CD8-positive, alpha-beta memory T cell (primary cell): ENCODE measurements around the gene ZFC3H1. TPM values are rescaled to one million over a fixed set of nuclear protein-coding genes. Genes with fewer than 3 reads are reported as not detected.

Experiments
- CTCF ChIA-PET: fragments of 350-600 bp; sonication (Branson Sonifier 250); formaldehyde crosslinking; loops from one replicate; lab custom pipeline; 2021; ENCODE audit warnings: antibody characterized with exemption; lab: Charles Lee
- POLR2A ChIA-PET: fragments of 350-600 bp; sonication (Branson Sonifier 250); formaldehyde crosslinking; loops from one replicate; lab custom pipeline; 2021; ENCODE audit warnings: antibody characterized with exemption; lab: Charles Lee
- DNase-seq, 5 donors: peaks; one replicate each; pipeline versions ENCODE4 v3.0.0 to v3.0.0-alpha.2; 2020 to 2022; ENCODE audit warnings: mixed read lengths in 1 of 5
- H3K27ac ChIP-seq: one replicate; pipeline ENCODE4 v1.7.0; 2013; ENCODE audit warnings: low read depth, mild to moderate bottlenecking, low read length, moderate library complexity
- H3K27me3 ChIP-seq: 2 replicates; pipeline ENCODE4 v1.7.0; 2013; ENCODE audit warnings: low read length, mild to moderate bottlenecking; ENCODE audit not compliant: insufficient read depth, poor library complexity, severe bottlenecking
- H3K36me3 ChIP-seq: 2 replicates; pipeline ENCODE4 v1.7.0; 2013; ENCODE audit warnings: mild to moderate bottlenecking, low read length, moderate library complexity; ENCODE audit not compliant: insufficient read depth
- H3K4me1 ChIP-seq: 2 replicates; pipeline ENCODE4 v1.7.0; 2013; ENCODE audit warnings: mild to moderate bottlenecking, low read length, moderate library complexity; ENCODE audit not compliant: insufficient read depth
- H3K4me3 ChIP-seq: 2 replicates; pipeline ENCODE4 v1.7.0; 2013; ENCODE audit warnings: mild to moderate bottlenecking, low read length
- H3K9me3 ChIP-seq: 2 replicates; pipeline ENCODE4 v1.7.0; 2013; ENCODE audit warnings: mild to moderate bottlenecking, low read length
- H3K27ac Mint-ChIP-seq, 8 donors: one replicate each; pipeline ENCODE4 v1.8.0; 2020 to 2021; ENCODE audit warnings: mixed read lengths in 8 of 8, mild to moderate bottlenecking in 6 of 8, inconsistent platforms in 3 of 8, moderate library complexity in 3 of 8
- H3K27me3 Mint-ChIP-seq, 2 donors: one replicate each; pipeline ENCODE4 v1.8.0; 2020 to 2021; ENCODE audit warnings: mixed read lengths in 2 of 2, mild to moderate bottlenecking in 1 of 2, moderate library complexity in 1 of 2
- H3K36me3 Mint-ChIP-seq, 3 donors: one replicate each; pipeline ENCODE4 v1.8.0; 2020 to 2021; ENCODE audit warnings: mixed read lengths in 3 of 3, inconsistent platforms in 1 of 3, mild to moderate bottlenecking in 1 of 3
- H3K4me1 Mint-ChIP-seq, 3 donors: one replicate each; pipeline ENCODE4 v1.8.0; 2020 to 2021; ENCODE audit warnings: mixed read lengths in 3 of 3, inconsistent platforms in 1 of 3, mild to moderate bottlenecking in 1 of 3
- H3K4me3 Mint-ChIP-seq, 7 donors: one replicate each; pipeline ENCODE4 v1.8.0; 2020 to 2021; ENCODE audit warnings: mixed read lengths in 7 of 7, mild to moderate bottlenecking in 6 of 7, moderate library complexity in 4 of 7, inconsistent platforms in 2 of 7
- H3K9me3 Mint-ChIP-seq, 5 donors: one replicate each; pipeline ENCODE4 v1.8.0; 2020 to 2022; ENCODE audit warnings: mixed read lengths in 5 of 5, mild to moderate bottlenecking in 3 of 5, moderate library complexity in 2 of 5, inconsistent platforms in 1 of 5
- polyA plus RNA-seq: library from polyadenylated mRNA; unstranded; fragments of 300-500 nt; fragmentation: Illumina TruSeq; gene quantifications from one replicate; pipeline ENCODE4 v1.2.3, GENCODE V29; 2021
- total RNA-seq, 2 experiments: library from RNA; stranded (reverse); gene quantifications; one replicate each; pipeline ENCODE4 v1.2.3, GENCODE V29; 2021

Gene ZFC3H1, protein sequence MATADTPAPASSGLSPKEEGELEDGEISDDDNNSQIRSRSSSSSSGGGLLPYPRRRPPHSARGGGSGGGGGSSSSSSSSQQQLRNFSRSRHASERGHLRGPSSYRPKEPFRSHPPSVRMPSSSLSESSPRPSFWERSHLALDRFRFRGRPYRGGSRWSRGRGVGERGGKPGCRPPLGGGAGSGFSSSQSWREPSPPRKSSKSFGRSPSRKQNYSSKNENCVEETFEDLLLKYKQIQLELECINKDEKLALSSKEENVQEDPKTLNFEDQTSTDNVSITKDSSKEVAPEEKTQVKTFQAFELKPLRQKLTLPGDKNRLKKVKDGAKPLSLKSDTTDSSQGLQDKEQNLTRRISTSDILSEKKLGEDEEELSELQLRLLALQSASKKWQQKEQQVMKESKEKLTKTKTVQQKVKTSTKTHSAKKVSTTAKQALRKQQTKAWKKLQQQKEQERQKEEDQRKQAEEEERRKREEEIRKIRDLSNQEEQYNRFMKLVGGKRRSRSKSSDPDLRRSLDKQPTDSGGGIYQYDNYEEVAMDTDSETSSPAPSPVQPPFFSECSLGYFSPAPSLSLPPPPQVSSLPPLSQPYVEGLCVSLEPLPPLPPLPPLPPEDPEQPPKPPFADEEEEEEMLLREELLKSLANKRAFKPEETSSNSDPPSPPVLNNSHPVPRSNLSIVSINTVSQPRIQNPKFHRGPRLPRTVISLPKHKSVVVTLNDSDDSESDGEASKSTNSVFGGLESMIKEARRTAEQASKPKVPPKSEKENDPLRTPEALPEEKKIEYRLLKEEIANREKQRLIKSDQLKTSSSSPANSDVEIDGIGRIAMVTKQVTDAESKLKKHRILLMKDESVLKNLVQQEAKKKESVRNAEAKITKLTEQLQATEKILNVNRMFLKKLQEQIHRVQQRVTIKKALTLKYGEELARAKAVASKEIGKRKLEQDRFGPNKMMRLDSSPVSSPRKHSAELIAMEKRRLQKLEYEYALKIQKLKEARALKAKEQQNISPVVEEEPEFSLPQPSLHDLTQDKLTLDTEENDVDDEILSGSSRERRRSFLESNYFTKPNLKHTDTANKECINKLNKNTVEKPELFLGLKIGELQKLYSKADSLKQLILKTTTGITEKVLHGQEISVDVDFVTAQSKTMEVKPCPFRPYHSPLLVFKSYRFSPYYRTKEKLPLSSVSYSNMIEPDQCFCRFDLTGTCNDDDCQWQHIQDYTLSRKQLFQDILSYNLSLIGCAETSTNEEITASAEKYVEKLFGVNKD (N-terminal part only)
- 10 to 100 TPM; 37.5 to 42.6 TPM for total RNA-seq
- 27.9 TPM for polyA plus RNA-seq

DNA sequence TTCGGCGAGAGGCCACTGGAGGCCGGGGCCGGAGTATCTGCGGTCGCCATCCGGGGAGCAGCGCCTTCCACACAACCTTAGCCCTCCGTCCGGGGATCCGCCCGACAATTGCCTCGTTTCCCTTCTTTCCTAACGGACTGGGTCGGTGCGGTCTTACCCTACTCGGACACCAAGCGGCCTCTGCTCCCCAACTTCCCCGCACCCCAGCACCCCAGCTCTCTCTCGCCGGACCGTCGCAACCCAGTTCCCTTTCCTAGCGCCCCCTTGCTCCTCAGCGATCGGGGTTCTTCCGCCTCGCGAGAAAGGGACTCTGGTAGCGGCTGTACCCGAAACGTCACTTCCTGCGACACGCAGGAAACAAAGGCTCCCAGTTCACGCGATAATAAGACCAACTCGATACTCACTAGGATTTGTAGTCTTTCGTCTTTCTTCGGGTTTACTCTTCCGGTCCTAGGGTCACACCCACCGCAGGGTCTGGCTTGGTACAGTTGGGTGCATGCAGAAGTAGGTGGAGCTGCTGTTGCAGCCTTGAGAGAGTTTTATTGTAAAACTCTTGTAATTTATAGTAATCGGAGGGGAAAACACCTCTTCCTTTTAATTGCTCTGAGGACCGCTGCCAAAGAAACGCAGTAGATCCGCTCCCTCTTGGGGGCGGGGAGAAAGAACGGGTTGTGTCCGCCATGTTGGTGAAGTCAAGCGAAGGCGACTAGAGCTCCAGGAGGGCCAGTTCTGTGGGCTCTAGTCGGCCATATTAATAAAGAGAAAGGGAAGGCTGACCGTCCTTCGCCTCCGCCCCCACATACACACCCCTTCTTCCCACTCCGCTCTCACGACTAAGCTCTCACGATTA lies at the start of gene ZFC3H1, which contains the start of gene THAP2:
Gene ZFC3H1 (minus strand): TSS at position 288 of the 850 bp plus-strand sequence. CDS start 238 bp downstream, at position 50.
Gene THAP2 (plus strand): TSS at position 741 of the 850 bp plus-strand sequence. CDS start 209 bp downstream, outside the sequence.
- POLR2A ChIA-PET, result interaction anchor here (0.6 to 3.6 kb wide), 9 partner anchors 14 to 1420 kb away, joined by 3 to 74 read pairs (median 5); partner anchors contain the start of genes RAB21, TBC1D15 and TMEM19
- H3K4me3 ChIP-seq, result peak within 1 kb of the TSS; percentile 90
- H3K4me3 Mint-ChIP-seq, result peak within 1 kb of the TSS; percentile 94 to 100 (median 99)
- H3K4me1 Mint-ChIP-seq, result peaks cover 48 to 63% (median 59%) of the 10 kb centered on the region in 3 donors
- H3K9me3 Mint-ChIP-seq, result no peaks in the 10 kb centered on the region
- CTCF ChIA-PET, result interaction anchor here (0.8 to 3.7 kb wide), 13 partner anchors 11 to 186 kb away, joined by 3 to 34 read pairs (median 4); partner anchors contain the start of genes RAB21, TBC1D15 and TMEM19
- H3K36me3 ChIP-seq, result peaks cover 12% of the 10 kb centered on the region
- H3K27me3 Mint-ChIP-seq, result peaks cover 0 to 3% of the 10 kb centered on the region in 2 donors
- no peaks in the 10 kb centered on the region for H3K27me3 ChIP-seq
- peaks cover 33% of the 10 kb centered on the region for H3K4me1 ChIP-seq
- peak within 1 kb of the TSS; percentile 99 for H3K27ac ChIP-seq
- H3K36me3 Mint-ChIP-seq, result peaks cover 0 to 44% (median 14%) of the 10 kb centered on the region in 3 donors
- peak; percentile 85 to 96 (median 95) for DNase-seq
- peak within 1 kb of the TSS; percentile 97 to 100 (median 100) for H3K27ac Mint-ChIP-seq
- H3K9me3 ChIP-seq, result no peaks in the 10 kb centered on the region

DNA sequence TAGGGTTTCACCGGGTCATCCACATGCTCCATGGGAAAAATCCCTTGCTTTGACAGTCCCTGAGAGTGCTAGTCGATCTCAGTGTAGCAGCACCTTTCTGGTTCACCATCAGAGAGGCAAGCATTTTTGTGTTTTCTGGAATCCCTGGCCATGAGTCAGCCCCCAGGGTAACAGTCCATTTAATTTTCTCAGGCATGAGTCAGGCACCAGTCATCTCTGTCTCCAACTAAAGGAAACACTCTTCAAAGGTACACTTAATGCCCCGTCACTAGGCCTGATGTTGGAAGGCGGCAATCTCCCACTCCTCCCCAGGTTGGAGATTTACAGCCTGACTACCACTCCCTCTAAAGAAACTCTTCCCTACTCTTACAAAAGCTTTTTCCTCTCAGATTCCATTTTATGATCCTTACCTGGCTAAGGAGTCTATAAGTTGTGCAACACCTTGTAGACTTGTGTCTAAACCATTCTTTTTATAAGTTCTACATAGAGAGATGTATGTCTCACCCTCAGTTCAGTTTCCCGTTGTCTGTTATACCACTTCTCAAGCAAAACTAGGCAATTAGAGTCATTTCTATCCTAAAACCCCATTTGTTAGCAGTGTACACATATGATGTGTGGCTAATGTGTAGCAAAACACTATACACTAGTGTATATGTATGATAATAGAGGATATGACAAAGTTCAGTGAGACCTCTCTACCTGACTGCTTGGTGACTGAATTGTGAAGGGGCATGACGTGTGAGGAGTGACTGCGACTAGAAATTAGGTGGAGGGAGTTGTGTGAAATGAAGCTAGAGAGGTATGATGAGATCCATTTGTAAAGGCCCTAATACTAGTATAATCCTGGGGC lies 46.9 kb upstream of the ZFC3H1 start:
- H3K27me3 Mint-ChIP-seq, result peaks cover 1 to 3% of the 10 kb centered on the region in 2 donors
- Histone ChIP-seq H3K36me3 (no peaks in the 10 kb centered on the region), H3K27ac (no peak overlapping the region), H3K9me3 (peaks cover 5% of the 10 kb centered on the region), H3K27me3 (no peaks in the 10 kb centered on the region), H3K4me3 (no peak overlapping the region), H3K4me1 (no peaks in the 10 kb centered on the region)
- DNase-seq, result no peak
- peaks cover 24 to 39% (median 31%) of the 10 kb centered on the region in 5 donors for H3K9me3 Mint-ChIP-seq
- CTCF ChIA-PET, result no interaction called here
- peaks cover 0 to 4% (median 0%) of the 10 kb centered on the region in 3 donors for H3K4me1 Mint-ChIP-seq
- POLR2A ChIA-PET, result no interaction called here
- H3K27ac Mint-ChIP-seq, result peak overlapping the region in 1 of 8 donors; percentile 1
- peaks cover 3 to 32% (median 7%) of the 10 kb centered on the region in 3 donors for H3K36me3 Mint-ChIP-seq
- no peak overlapping the region for H3K4me3 Mint-ChIP-seq

DNA sequence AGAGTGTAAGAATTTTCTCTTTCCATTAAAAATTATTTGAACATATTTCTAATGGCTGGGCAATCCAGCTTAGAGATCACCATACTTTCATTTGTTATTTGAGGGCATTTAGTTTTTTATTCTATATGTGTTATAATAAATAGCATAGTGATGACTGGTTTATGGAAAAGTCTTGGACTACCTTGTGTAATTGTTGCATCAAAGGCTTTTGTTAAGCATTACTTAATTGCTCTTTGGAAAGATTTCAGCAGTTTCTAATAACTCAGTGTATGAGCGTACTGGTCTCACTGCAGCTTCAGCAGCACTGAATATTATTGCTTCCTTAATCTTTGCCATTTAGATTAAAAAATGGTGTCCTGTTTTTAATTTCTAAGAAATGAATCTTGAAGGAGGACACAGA lies 45.0 kb upstream of the ZFC3H1 start:
- CTCF ChIA-PET, result no interaction called here
- Mint-ChIP-seq H3K36me3 (peaks cover 10 to 29% (median 13%) of the 10 kb centered on the region in 3 donors), H3K27me3 (peaks cover 1 to 3% of the 10 kb centered on the region in 2 donors), H3K4me1 (peaks cover 0 to 4% (median 0%) of the 10 kb centered on the region in 3 donors), H3K9me3 (peaks cover 19 to 23% (median 21%) of the 10 kb centered on the region in 5 donors), H3K4me3 (no peak overlapping the region), H3K27ac (no peak overlapping the region)
- H3K4me1 ChIP-seq, result no peaks in the 10 kb centered on the region
- POLR2A ChIA-PET, result no interaction called here
- H3K27ac ChIP-seq, result no peak overlapping the region
- no peak for DNase-seq
- no peaks in the 10 kb centered on the region for H3K36me3 ChIP-seq
- peaks cover 5% of the 10 kb centered on the region for H3K9me3 ChIP-seq
- H3K27me3 ChIP-seq, result no peaks in the 10 kb centered on the region
- H3K4me3 ChIP-seq, result no peak overlapping the region

DNA sequence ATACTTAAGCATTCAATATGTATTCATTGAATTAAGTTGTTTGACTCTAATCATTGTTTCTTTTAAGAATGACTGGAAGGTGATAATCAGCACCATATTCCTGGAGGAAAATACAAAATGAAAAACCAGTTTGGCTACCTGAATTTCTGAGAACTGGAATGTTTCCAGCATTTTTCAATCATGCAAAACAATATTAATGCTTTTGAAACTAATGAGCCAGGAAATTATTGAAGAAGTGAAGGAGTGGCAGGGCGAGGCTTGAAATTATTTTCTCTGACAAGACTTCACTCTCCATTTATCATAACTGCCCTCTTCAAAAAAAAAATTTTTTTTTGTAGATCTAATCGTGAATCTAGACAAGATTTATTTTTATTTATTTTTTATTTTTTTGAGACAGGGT lies 41.3 kb upstream of the ZFC3H1 start:
- Mint-ChIP-seq H3K9me3 (peaks cover 0 to 3% (median 0%) of the 10 kb centered on the region in 5 donors), H3K27me3 (no peaks in the 10 kb centered on the region), H3K4me3 (no peak overlapping the region), H3K4me1 (peaks cover 0 to 4% (median 0%) of the 10 kb centered on the region in 3 donors), H3K36me3 (peaks cover 11 to 35% (median 18%) of the 10 kb centered on the region in 3 donors), H3K27ac (no peak overlapping the region)
- H3K4me3 ChIP-seq, result no peak overlapping the region
- no peaks in the 10 kb centered on the region for H3K9me3 ChIP-seq
- no peaks in the 10 kb centered on the region for H3K27me3 ChIP-seq
- DNase-seq, result no peak
- H3K36me3 ChIP-seq, result peaks cover 4% of the 10 kb centered on the region
- ChIA-PET CTCF (no interaction called here), POLR2A (no interaction called here)
- H3K27ac ChIP-seq, result no peak overlapping the region
- H3K4me1 ChIP-seq, result no peaks in the 10 kb centered on the region

DNA sequence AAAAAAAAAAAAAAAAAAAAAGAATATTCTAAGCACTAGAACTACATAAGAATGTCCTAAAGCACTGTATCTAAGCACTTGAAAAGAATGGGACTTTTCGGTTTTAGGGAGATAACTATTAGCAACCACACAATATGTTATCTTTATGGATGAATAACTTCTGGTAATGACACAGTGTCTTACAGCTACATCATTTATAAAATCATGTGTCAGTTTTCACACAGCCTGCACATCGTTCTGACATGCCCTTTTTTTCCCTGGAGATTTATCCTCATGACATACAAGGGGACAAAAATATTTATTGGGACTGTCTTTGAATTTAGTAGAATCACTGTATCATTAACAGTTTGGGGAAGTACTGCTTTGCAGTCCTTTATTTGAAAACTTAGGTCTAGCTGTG lies 39.6 kb upstream of the ZFC3H1 start:
- DNase-seq, result no peak
- no peak overlapping the region for H3K4me3 ChIP-seq
- CTCF ChIA-PET, result no interaction called here
- Mint-ChIP-seq H3K36me3 (peaks cover 13 to 50% (median 19%) of the 10 kb centered on the region in 3 donors), H3K4me1 (peaks cover 0 to 4% (median 0%) of the 10 kb centered on the region in 3 donors), H3K27ac (peak overlapping the region in 1 of 8 donors; percentile 12), H3K9me3 (no peaks in the 10 kb centered on the region), H3K4me3 (no peak overlapping the region), H3K27me3 (no peaks in the 10 kb centered on the region)
- H3K4me1 ChIP-seq, result no peaks in the 10 kb centered on the region
- H3K9me3 ChIP-seq, result no peaks in the 10 kb centered on the region
- no peak overlapping the region for H3K27ac ChIP-seq
- H3K36me3 ChIP-seq, result peaks cover 15% of the 10 kb centered on the region
- H3K27me3 ChIP-seq, result no peaks in the 10 kb centered on the region
- POLR2A ChIA-PET, result interaction anchor here (0.8 kb wide), 1 partner anchor 40 kb away, joined by 4 read pairs; no protein-coding TSS in a partner anchor

DNA sequence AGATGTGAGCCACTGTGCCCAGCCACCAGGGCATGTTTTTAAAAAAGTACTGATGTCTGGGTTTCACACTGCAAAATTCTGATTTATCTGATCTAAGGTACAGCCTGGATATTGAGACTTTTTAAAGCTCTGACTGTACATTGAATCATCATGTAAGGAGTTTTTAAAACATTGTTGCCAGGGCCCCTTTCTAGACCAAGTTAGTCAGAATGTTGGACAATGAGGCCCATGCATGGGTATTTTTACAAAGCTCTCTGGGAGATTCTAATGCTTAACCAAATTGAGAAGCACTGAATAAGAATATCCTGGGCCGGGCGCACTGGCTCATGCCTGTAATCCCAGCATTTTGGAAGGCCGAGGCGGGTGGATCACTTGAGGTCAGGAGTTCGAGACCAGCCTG lies 38.9 kb upstream of the ZFC3H1 start:
- Mint-ChIP-seq H3K36me3 (peaks cover 7 to 56% (median 16%) of the 10 kb centered on the region in 3 donors), H3K27me3 (no peaks in the 10 kb centered on the region), H3K27ac (no peak overlapping the region), H3K4me3 (no peak overlapping the region), H3K4me1 (no peaks in the 10 kb centered on the region), H3K9me3 (no peaks in the 10 kb centered on the region)
- H3K4me1 ChIP-seq, result no peaks in the 10 kb centered on the region
- H3K27ac ChIP-seq, result no peak overlapping the region
- no peak for DNase-seq
- CTCF ChIA-PET, result no interaction called here
- H3K4me3 ChIP-seq, result no peak overlapping the region
- POLR2A ChIA-PET, result no interaction called here
- H3K9me3 ChIP-seq, result no peaks in the 10 kb centered on the region
- H3K27me3 ChIP-seq, result no peaks in the 10 kb centered on the region
- peaks cover 15% of the 10 kb centered on the region for H3K36me3 ChIP-seq
